AG10803 (cell line): ENCODE results near the gene MICA.
"Not testable (repeated sequence)": the region's sequence is repeated elsewhere in the genome, so short reads cannot be mapped to it uniquely, and the experiment has no call there.

Source experiments
- DNase-seq: peaks from one replicate; pipeline ENCODE4 v3.0.0; 2010; ENCODE audit warnings: low read depth
- H3K4me3 ChIP-seq: 2 replicates; pipeline ENCODE4 v1.5.1; 2011; ENCODE audit warnings: mild to moderate bottlenecking, low read length, control low read depth
- CTCF ChIP-seq: conservative IDR thresholded peaks from 2 replicates; pipeline ENCODE4 v1.5.1; 2011; ENCODE audit warnings: mild to moderate bottlenecking, low read length, control low read depth, inconsistent platforms

The MICA gene

GRCh38 chr6:31418251-31418650 lies 14.9 kb downstream of the MICA start:
- peak; percentile 37 for DNase-seq
- TF ChIP-seq CTCF = no peak
- no peak overlapping the region for H3K4me3 ChIP-seq

GRCh38 chr6:31419842-31420241 lies 16.4 kb downstream of the MICA start:
- TF ChIP-seq CTCF = no peak
- no peak for DNase-seq
- H3K4me3 ChIP-seq = no peak overlapping the region

GRCh38 chr6:31420546-31420945 lies 17.2 kb downstream of the MICA start:
- no peak overlapping the region for H3K4me3 ChIP-seq
- no peak for DNase-seq
- TF ChIP-seq CTCF = no peak

GRCh38 chr6:31422587-31422986 lies 19.2 kb downstream of the MICA start:
- TF ChIP-seq CTCF = no peak
- peak; percentile 7 for DNase-seq
- no peak overlapping the region for H3K4me3 ChIP-seq

GRCh38 chr6:31423550-31423949 lies 20.2 kb downstream of the MICA start:
- DNase-seq = no peak
- TF ChIP-seq CTCF = no peak
- H3K4me3 ChIP-seq = no peak overlapping the region

GRCh38 chr6:31426395-31427354 lies 23.3 kb downstream of the MICA start:
- no peak for TF ChIP-seq CTCF
- H3K4me3 ChIP-seq = no peak overlapping the region
- no peak for DNase-seq

- TF ChIP-seq CTCF = no peak
- no peak overlapping the region for H3K4me3 ChIP-seq
- no peak for DNase-seq
Measured at GRCh38 chr6:31430449-31430848, 27.1 kb downstream of the MICA start.

- DNase-seq, H3K4me3 ChIP-seq: not testable (repeated sequence)
Measured at GRCh38 chr6:31435051-31435450, 31.7 kb downstream of the MICA start.
